Stimulated activated naive B cell treated with anti-CD40 and anti-IgM and Interleukin-4, amounts not matched to agents 10 μg/mL and 1 μg/mL and 100 μg/mL, for 72 hours (primary cell): ENCODE data around the gene RABEPK.
A peak's percentile ranks its signal among the peaks of the same experiment; 100 is the strongest.
"Not testable (repeated sequence)": the region's sequence is repeated elsewhere in the genome, so short reads cannot be mapped to it uniquely, and the experiment has no call there.

ENCODE experiments used
- ATAC-seq, 2 donors: fragments of 150-1000 bp; cut with Tn5 transposase; replicated peaks; 2 replicates each; pipeline ENCODE4 v1.10.0; 2021; ENCODE audit warnings: moderate library complexity in 1 of 2
- DNase-seq: peaks from one replicate; pipeline ENCODE4 v3.0.0; 2021
- H3K27ac Mint-ChIP-seq: one replicate; pipeline ENCODE4 v1.8.0; 2022; ENCODE audit warnings: mild to moderate bottlenecking, mixed read lengths
- H3K27me3 Mint-ChIP-seq, 2 donors: one replicate each; pipeline ENCODE4 v1.8.0; 2022; ENCODE audit warnings: mixed read lengths in 2 of 2
- H3K36me3 Mint-ChIP-seq, 2 donors: one replicate each; pipeline ENCODE4 v1.8.0; 2022; ENCODE audit warnings: mixed read lengths in 2 of 2, mild to moderate bottlenecking in 1 of 2
- H3K4me1 Mint-ChIP-seq, 2 donors: one replicate each; pipeline ENCODE4 v1.8.0; 2022; ENCODE audit warnings: mixed read lengths in 2 of 2, mild to moderate bottlenecking in 1 of 2
- H3K4me3 Mint-ChIP-seq, 2 donors: one replicate each; pipeline ENCODE4 v1.8.0; 2022; ENCODE audit warnings: mild to moderate bottlenecking in 2 of 2, mixed read lengths in 2 of 2, moderate library complexity in 1 of 2
- H3K9me3 Mint-ChIP-seq, 2 donors: one replicate each; pipeline ENCODE4 v1.8.0; 2022; ENCODE audit warnings: mixed read lengths in 2 of 2, mild to moderate bottlenecking in 1 of 2

RABEPK gene

DNA sequence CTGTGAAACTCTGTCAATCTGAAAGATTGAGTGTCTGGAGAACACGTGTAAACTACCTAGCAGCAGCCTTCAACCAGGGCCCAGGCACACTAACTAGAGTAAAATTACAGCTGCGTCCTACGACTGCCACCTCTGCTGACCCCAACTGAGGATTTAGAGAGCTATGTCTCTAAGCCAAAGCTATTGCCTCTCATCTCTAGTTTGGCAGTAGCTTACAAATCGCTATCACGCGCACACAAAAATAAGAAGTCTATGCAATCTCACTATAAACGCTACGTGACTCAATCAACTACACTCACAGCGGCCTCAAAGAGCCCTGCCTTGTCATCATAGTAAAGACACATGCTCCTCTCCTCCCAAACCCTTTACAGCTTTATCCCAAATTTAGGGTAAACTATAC is 19.5 kb upstream of the RABEPK start:
- H3K4me1 Mint-ChIP-seq, result peaks cover 27 to 83% of the 10 kb centered on the region in 2 donors
- H3K27ac Mint-ChIP-seq, result no peak overlapping the region
- H3K36me3 Mint-ChIP-seq, result peaks cover 18 to 42% of the 10 kb centered on the region in 2 donors
- DNase-seq (no peak), ATAC-seq (no peak)
- no peaks in the 10 kb centered on the region for H3K27me3 Mint-ChIP-seq
- no peak overlapping the region for H3K4me3 Mint-ChIP-seq
- H3K9me3 Mint-ChIP-seq, result peaks cover 0 to 2% of the 10 kb centered on the region in 2 donors

DNA sequence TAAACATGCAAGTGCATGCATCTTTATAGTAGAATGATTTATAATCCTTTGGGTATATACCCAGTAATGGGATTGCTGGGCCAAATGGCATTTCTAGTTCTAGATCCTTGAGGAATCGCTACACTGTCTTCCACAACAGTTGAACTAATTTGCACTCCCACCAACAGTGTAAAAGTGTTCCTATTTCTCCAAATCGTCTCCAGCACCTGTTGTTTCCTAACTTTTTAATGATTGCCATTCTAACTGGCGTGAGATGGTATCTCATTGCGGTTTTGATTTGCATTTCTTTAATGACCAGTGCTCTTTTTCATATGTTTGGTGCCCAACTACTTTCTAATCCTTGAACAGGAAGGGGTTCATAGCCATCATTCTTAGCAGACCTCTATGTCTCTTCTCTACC is 18.6 kb upstream of the RABEPK start:
- not testable (repeated sequence) for H3K9me3 Mint-ChIP-seq

DNA sequence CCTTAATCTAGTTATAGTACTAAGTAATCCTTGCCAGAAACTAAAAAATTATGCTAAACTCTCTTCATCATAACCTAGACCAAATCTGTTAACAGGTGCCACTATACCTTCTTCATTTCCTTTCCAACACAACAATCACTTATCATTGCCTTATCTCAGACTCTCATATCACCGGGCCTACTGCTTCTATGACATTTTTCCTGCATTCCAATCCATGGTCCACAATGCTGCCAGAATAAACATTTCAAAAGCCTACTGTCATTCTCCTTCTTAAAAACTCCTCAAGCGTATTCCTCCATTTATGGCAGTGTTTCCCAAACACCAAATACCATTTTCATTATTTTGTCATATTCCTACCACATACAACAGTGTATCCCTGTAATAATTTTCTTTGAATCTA is 17.3 kb upstream of the RABEPK start:
- Mint-ChIP-seq H3K36me3 (peaks cover 14 to 31% of the 10 kb centered on the region in 2 donors), H3K4me1 (peaks cover 29 to 76% of the 10 kb centered on the region in 2 donors), H3K27ac (peak overlapping the region; percentile 31), H3K27me3 (no peaks in the 10 kb centered on the region), H3K9me3 (peaks cover 0 to 2% of the 10 kb centered on the region in 2 donors), H3K4me3 (no peak overlapping the region)
- DNase-seq (no peak), ATAC-seq (no peak)

More for the DNA sequence above, 18.6 kb upstream of the RABEPK start:
- H3K4me1 Mint-ChIP-seq, result peaks cover 25 to 74% of the 10 kb centered on the region in 2 donors
- H3K4me3 Mint-ChIP-seq, H3K27ac Mint-ChIP-seq, H3K27me3 Mint-ChIP-seq, DNase-seq, ATAC-seq: not testable (repeated sequence)
- peaks cover 15 to 38% of the 10 kb centered on the region in 2 donors for H3K36me3 Mint-ChIP-seq

DNA sequence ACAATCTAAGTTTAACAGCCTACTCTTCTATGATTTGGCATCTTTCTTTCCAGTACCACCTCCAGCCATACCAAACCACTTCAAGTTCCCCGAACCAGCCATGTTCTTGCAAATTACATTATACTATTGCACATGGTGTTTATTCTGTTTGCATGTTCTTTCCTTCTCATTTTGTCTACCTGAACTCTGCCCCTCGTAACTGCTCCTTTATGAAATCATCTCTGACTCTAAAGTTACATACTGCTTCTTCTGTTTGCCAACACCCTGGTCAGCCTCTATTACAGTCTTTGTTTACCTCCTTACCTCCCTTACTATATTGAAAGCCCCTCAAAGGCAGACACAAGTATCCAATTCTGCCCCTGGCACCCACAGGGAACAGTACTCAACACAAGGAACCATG is 16.8 kb upstream of the RABEPK start:
- DNase-seq (no peak), ATAC-seq (no peak)
- Mint-ChIP-seq H3K27me3 (no peaks in the 10 kb centered on the region), H3K27ac (no peak overlapping the region), H3K4me3 (no peak overlapping the region), H3K36me3 (peaks cover 12 to 29% of the 10 kb centered on the region in 2 donors), H3K4me1 (peaks cover 27 to 73% of the 10 kb centered on the region in 2 donors), H3K9me3 (peaks cover 0 to 2% of the 10 kb centered on the region in 2 donors)

DNA sequence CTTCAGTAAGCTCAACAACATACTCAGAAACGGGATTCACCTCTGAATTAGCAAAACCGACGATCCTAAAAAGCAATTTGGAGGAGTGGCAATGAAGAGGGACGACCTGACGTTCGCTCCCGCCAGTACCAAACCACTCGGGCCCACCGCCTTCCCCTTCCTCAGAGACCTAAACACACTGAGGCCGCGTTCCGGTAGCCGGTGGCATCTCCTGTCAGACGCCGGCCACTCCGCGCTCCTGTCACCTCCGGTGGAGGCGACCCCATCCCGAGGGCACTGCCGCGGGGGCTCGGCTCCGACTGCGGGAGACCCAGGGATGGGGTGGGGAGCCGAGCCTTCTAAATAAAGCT is 11.4 kb upstream of the RABEPK start:
- Mint-ChIP-seq H3K36me3 (peaks cover 0 to 7% of the 10 kb centered on the region in 2 donors), H3K4me1 (peaks cover 8 to 28% of the 10 kb centered on the region in 2 donors), H3K4me3 (peak overlapping the region; percentile 93 to 98), H3K27ac (peak overlapping the region; percentile 95), H3K27me3 (no peaks in the 10 kb centered on the region), H3K9me3 (no peaks in the 10 kb centered on the region)
- ATAC-seq (peak; percentile 26 to 31), DNase-seq (peak; percentile 6)

DNA sequence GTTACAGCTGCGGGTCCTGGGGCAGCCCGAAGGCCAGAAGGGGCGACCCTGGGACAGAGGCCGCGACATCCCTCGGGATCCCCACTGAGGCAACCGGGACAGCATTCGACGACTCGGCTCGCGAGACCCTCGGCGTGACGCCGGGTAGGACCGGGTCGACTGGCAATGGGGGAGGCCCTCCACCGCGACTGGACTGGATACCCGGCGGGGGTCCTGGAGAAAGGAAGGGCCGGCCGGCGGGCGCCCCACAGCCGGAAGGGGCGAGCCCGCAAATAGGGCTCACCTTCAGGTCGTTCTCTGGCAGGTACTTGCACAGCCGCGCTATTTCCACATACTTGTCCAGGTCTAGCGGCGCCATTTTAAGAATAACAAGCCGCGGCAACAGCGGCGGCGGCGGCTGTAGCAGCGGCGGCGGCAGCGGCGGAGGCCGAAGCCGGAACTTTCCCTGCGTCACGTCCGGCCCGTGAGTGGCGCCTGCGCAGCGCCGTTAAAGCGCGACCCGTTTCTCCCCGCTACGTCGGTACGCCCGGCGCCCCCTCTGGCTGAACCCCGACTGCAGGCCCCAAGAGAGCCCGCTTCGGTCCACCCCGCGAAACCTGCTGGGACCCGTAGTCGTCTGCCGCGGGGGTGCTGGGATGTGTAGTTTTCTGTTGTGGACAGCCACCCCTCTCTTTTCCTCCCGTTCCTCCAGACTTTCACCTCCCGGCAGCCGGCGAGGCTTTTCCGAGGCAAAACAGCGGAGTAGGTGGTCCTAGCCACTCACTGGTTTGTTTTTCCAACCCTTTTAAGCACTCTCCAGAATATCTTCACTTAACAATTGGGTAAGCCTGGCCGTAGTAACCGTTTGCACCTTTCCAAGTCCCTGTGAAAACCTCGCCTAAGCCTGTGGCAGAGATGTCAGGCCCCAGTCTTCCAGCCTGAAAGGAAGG is 10.7 kb upstream of the RABEPK start, which contains the start of gene PPP6C:
PPP6C (minus strand) TSS at position 443 of the 929 bp plus-strand sequence; CDS start at position 358, 85 bp downstream.
- no peaks in the 10 kb centered on the region for H3K9me3 Mint-ChIP-seq
- DNase-seq, result peak; percentile 96
- H3K36me3 Mint-ChIP-seq, result peaks cover 0 to 4% of the 10 kb centered on the region in 2 donors
- peak within 1 kb of the TSS; percentile 93 to 98 for H3K4me3 Mint-ChIP-seq
- peak; percentile 97 to 98 for ATAC-seq
- peaks cover 6 to 26% of the 10 kb centered on the region in 2 donors for H3K4me1 Mint-ChIP-seq
- H3K27ac Mint-ChIP-seq, result peak within 1 kb of the TSS; percentile 95
- H3K27me3 Mint-ChIP-seq, result no peaks in the 10 kb centered on the region

DNA sequence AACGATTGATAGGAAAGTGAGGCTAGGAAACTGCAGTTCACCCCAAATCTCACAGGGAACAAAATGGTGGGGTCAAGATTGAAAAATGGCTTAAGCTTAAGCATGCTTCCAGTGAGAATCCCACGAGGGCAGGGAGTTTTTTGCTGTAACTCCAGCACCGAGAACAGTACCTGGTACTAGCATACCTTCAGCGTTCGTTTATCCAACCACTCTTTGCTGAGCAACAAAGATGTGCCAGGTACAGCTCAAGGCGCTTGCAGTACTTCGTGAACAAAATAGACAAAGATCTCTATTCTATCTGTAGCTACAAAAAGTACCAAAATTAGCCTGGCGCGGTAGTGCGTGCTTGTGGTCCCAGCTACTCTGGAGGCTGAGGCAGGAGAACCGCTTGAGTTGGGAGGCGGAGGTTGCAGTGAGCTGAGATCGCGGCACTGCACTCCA is 10.0 kb upstream of the RABEPK start:
- ATAC-seq (peak; percentile 2 to 5), DNase-seq (no peak)
- H3K4me3 Mint-ChIP-seq, result peak overlapping the region; percentile 93 to 98
- H3K27me3 Mint-ChIP-seq, result no peaks in the 10 kb centered on the region
- peaks cover 0 to 4% of the 10 kb centered on the region in 2 donors for H3K36me3 Mint-ChIP-seq
- peak overlapping the region; percentile 95 for H3K27ac Mint-ChIP-seq
- no peaks in the 10 kb centered on the region for H3K9me3 Mint-ChIP-seq
- peaks cover 6 to 29% of the 10 kb centered on the region in 2 donors for H3K4me1 Mint-ChIP-seq

DNA sequence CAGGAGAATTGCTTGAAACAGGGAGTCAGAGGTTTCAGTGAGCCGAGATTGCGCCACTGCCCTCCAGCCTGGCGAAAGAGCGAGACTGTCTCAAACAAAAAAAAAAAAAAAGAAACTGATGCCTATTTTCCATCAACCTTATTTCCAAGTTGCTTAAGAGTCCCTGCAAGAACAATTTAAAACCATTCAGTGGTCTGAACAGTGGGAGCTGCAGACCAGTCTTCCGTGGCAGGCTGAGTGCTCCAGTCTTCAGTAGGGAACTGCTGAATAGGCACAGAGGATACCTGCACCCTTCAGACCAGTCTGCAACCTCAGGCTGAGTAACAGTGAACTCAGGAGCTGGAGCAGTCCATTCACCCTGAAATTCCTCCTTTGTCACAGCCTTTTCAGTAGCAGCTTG is 5.9 kb upstream of the RABEPK start:
- not testable (repeated sequence) for H3K27ac Mint-ChIP-seq, H3K9me3 Mint-ChIP-seq, H3K27me3 Mint-ChIP-seq, H3K4me3 Mint-ChIP-seq, H3K36me3 Mint-ChIP-seq, ATAC-seq, DNase-seq
- H3K4me1 Mint-ChIP-seq, result peaks cover under 1 to 11% of the 10 kb centered on the region in 2 donors

DNA sequence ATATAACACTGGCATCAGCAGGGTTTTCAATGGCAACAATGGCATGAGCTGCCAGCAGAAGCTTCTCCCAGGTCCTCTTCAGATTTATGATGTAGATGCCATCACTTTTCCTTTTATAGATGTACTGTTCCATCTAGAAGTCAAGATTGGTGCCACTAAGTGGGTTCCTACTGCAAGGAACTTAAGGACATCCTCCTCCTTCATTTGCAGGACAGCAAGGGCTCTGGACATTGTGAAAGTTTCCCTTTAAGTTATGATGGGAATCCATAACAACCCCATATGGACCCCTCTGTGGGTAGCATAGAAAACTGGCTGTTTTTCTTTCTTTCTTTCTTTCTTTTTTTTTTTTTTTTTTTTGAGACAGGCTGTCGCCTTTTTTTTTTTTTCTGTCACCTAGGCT is 4.8 kb upstream of the RABEPK start:
- DNase-seq, ATAC-seq, H3K4me3 Mint-ChIP-seq, H3K27ac Mint-ChIP-seq, H3K9me3 Mint-ChIP-seq, H3K27me3 Mint-ChIP-seq, H3K36me3 Mint-ChIP-seq: not testable (repeated sequence)
- H3K4me1 Mint-ChIP-seq, result peaks cover 2 to 13% of the 10 kb centered on the region in 2 donors

DNA sequence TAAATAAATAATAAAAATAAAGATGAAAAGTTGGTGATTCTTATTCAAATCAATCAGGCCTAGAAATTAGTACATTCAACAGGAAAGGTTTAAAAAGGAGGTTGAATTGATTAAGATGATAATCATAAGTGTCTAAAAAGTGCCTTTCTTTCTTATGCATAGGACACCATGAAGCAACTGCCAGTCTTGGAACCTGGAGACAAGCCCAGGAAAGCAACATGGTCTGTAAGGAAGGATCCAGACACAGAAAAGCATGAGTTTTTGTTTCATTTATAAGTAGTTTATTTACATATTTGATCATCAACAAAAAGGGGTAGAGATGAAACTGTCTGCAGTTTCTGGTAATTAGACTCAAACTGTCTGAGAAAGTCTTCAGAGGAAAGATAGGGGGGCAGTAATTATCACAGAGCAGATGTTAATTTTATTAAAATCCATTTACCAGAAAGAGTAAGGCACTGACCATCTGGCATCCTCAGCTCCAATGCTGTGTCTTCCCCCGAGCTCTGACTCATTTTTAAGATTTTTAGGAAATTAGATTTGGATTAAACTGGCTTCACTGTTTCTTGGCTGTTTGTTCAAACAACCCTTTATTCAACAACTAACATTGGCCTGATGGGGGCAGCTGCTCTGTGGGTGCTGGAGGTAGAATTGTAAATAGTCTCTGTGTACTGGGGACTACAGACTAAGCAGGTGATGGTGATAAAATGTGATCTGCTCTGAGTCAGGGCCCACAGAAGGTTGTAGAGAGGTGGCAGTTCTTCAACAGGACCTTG is 2.7 kb downstream of the RABEPK start:
- Mint-ChIP-seq H3K27me3 (no peaks in the 10 kb centered on the region), H3K36me3 (peaks cover 23 to 44% of the 10 kb centered on the region in 2 donors), H3K4me1 (peaks cover 9 to 10% of the 10 kb centered on the region in 2 donors), H3K4me3 (no peak overlapping the region), H3K9me3 (peaks cover 0 to 2% of the 10 kb centered on the region in 2 donors), H3K27ac (no peak overlapping the region)
- DNase-seq (no peak), ATAC-seq (no peak)

DNA sequence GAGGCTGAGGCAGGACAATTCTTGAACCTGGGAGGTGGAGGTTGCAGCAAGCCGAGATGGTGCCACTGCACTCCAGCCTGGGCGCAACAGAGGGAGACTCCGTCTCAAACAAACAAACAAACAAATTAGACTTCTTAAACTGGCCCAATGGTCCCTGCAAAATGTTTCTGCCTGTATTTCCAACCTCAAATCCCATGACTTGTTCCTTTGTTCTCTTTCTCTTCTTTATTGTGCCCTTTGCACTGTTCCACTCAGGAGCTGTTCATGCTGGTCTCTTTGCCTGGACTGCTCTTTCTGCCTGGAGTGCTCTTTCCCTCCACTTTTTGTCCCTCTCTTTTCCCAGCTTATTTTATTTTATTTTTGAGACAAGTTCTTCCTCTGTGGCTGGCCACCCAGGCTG is 4.1 kb downstream of the RABEPK start:
- Mint-ChIP-seq H3K27me3 (no peaks in the 10 kb centered on the region), H3K36me3 (peaks cover 29 to 55% of the 10 kb centered on the region in 2 donors), H3K27ac (peak overlapping the region; percentile 11), H3K9me3 (peaks cover 0 to 2% of the 10 kb centered on the region in 2 donors), H3K4me3 (no peak overlapping the region), H3K4me1 (peaks cover 9 to 10% of the 10 kb centered on the region in 2 donors)
- DNase-seq (no peak), ATAC-seq (no peak)

DNA sequence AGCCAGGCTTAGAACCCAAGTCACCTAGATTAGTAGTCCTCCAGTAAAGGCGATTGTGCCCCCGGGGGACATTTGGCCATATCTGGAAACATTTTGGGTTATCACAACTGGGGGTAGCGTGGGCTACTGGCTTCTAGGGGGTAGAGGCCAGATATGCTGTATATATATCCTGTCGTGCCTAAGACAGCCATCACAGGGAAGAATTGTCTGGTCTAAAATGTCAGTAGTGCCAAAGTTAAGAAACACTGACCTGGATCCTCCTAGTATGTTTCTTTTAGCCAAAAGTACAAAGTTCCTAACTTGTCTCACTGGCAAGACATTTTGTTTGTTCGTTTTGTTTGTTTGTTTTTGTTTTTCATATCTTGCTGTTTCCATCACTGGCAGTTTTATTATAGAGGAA is 13.8 kb downstream of the RABEPK start:
- Mint-ChIP-seq H3K27me3 (no peaks in the 10 kb centered on the region), H3K36me3 (peaks cover 28 to 48% of the 10 kb centered on the region in 2 donors), H3K9me3 (no peaks in the 10 kb centered on the region), H3K4me1 (peaks cover 0 to 2% of the 10 kb centered on the region in 2 donors), H3K27ac (no peak overlapping the region), H3K4me3 (no peak overlapping the region)
- no peak for ATAC-seq
- no peak for DNase-seq

DNA sequence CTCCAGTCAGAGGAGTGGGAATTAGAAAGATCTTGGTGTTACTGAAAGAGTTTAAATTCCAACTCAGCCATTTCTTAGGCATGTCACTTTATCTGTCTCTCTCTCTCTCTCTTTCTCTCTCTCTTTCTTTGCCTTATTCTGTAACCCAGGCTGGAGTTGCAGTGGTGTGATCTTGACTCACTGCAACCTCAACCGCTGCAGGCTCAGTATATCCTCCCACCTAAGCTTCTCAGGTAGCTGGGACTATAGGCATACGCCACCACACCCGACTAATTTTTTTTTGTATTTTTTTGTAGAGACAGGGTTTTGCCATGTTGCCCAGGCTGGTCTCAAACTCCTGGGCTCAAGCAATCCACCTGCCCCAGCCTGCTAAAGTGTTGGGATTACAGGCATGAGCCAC is 18.3 kb downstream of the RABEPK start:
- no peak for ATAC-seq
- Mint-ChIP-seq H3K9me3 (no peaks in the 10 kb centered on the region), H3K4me1 (no peaks in the 10 kb centered on the region), H3K27me3 (no peaks in the 10 kb centered on the region), H3K36me3 (peaks cover 23 to 44% of the 10 kb centered on the region in 2 donors), H3K4me3 (no peak overlapping the region), H3K27ac (no peak overlapping the region)
- no peak for DNase-seq

DNA sequence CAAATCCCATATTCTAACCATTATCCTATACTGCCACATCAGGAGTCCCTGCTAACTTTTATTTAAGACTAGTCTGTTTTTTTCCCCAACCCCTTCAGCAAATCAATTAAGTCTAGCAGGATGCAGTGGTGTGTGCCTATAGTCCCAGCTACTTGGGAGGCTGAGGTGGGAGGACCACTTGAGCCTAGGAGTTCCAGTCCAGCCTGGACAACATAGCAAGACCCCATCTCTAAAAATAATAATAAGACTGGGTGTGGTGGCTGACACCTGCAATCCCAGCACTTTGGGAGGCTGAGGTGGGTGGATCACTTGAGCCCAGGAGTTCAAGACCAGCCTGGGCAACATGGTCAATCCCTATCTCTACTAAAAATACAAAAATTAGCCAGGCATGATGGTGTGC is 24.5 kb downstream of the RABEPK start:
- not testable (repeated sequence) for H3K9me3 Mint-ChIP-seq

More for the DNA sequence above, 24.5 kb downstream of the RABEPK start:
- not testable (repeated sequence) for H3K4me3 Mint-ChIP-seq, H3K4me1 Mint-ChIP-seq, DNase-seq, H3K27me3 Mint-ChIP-seq, H3K27ac Mint-ChIP-seq, ATAC-seq
- peaks cover 10 to 29% of the 10 kb centered on the region in 2 donors for H3K36me3 Mint-ChIP-seq
